ENCODE measurements around the gene CCHCR1.

CCHCR1 gene

DNA sequence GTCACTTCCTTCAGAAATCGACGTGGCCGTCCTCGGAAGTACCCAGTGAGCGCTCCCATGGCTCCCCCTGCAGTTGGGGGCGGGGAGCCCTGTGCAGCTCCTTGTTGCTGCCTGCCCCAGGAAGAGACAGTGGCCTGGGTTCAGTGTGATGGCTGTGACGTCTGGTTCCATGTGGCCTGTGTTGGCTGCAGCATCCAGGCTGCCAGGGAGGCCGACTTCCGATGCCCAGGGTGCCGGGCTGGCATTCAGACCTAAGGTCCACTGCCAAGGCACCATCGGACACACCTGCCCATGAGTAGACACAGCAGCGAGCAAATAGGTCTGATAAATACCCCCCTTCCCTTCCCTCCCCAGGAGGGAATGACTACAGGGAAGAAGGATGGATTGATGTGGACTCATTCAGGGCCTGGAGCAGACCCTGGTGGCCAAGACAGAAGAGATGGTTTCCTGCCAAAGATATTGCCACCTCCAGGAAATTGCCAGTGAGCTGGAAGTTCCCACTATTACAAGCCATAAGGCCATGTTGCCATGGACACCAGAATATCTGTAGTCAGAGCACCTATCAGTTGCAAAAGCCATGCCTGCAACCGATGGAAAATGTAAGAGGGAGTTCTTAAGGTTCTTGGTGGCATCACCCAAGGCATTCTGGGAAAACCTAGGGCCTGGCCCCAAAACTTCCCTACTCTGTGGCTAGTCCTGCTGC is 5.0 kb upstream of the CCHCR1 start:
- Mint-ChIP-seq H3K27me3 (no peaks in the 10 kb centered on the region), H3K27ac (peak overlapping the region; percentile 31), H3K4me3 (no peak overlapping the region), H3K36me3 (peaks cover 13 to 23% of the 10 kb centered on the region in 2 donors), H3K4me1 (peaks cover 25 to 51% of the 10 kb centered on the region in 2 donors), H3K9me3 (no peaks in the 10 kb centered on the region)
- no peak for DNase-seq
- ATAC-seq (replicated peaks), result no peak

- ATAC-seq (replicated peaks) (no peak), DNase-seq (no peak)
- Mint-ChIP-seq H3K4me1 (peaks cover 28 to 63% of the 10 kb centered on the region in 2 donors), H3K27ac (peak overlapping the region; percentile 10), H3K36me3 (peaks cover 13 to 23% of the 10 kb centered on the region in 2 donors), H3K9me3 (no peaks in the 10 kb centered on the region), H3K27me3 (no peaks in the 10 kb centered on the region), H3K4me3 (peak overlapping the region in 1 of 2 donors; percentile 29)
Measured at GRCh38 chr6:31161216-31162126, 3.9 kb upstream of the CCHCR1 start.

DNA sequence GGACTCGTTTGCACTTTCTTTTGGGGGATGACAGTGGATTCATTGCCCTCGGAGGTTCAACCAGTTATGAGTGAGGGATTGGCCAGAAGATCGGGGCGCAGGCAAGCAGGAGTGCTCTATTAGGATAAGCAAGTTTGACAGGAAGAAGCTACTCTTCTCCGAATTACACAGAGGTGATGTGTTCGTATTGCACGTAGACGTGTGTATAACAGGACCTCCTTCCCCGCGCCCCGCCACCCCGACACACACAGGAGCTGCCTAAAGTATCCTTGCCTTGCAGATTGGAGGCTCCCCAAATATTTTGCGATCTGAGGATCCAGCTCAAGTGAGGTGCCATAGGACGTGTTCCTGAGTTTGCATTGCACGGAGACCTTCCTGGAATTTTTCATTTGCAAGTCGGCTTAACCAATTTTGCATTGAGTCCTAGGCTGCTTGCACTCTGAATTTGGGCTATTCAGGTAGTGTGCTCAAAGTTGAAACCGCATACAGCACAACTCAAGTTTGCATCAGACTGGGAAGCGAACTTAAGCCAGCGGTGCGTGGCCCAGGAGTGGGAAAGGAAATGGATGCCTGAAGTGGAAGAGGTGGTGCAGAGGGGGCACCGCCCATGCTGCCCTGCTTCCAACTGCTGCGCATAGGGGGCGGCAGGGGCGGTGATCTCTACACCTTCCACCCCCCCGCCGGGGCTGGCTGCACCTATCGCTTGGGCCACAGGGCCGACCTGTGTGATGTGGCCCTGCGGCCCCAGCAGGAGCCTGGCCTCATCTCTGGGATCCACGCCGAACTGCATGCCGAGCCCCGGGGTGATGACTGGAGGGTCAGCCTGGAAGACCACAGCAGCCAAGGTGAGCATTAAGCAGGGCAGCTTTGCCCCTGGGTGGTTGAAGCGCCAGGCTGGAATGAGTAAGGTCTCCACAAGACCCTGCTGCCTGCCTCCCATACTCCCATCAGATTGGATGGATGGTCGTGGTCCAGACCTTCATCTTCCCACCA is 1.6 kb upstream of the CCHCR1 start:
- peak overlapping the region; percentile 95 to 96 for H3K4me3 Mint-ChIP-seq
- no peaks in the 10 kb centered on the region for H3K27me3 Mint-ChIP-seq
- DNase-seq (no peak), ATAC-seq (replicated peaks) (peak; percentile 1 to 7)
- peaks cover 23 to 48% of the 10 kb centered on the region in 2 donors for H3K4me1 Mint-ChIP-seq
- no peaks in the 10 kb centered on the region for H3K9me3 Mint-ChIP-seq
- peak overlapping the region; percentile 72 for H3K27ac Mint-ChIP-seq
- H3K36me3 Mint-ChIP-seq, result peaks cover 13 to 33% of the 10 kb centered on the region in 2 donors

- Mint-ChIP-seq H3K36me3 (peaks cover 13 to 30% of the 10 kb centered on the region in 2 donors), H3K4me1 (peaks cover 20 to 42% of the 10 kb centered on the region in 2 donors), H3K27ac (peak within 1 kb of the TSS; percentile 72), H3K4me3 (peak within 1 kb of the TSS; percentile 95 to 96), H3K9me3 (no peaks in the 10 kb centered on the region), H3K27me3 (no peaks in the 10 kb centered on the region)
- peak; percentile 99 for DNase-seq
- ATAC-seq (replicated peaks), result peak; percentile 94
Measured at GRCh38 chr6:31158140-31158862, 699 bp upstream of the CCHCR1 start, which contains the start of gene TCF19. TSS of gene TCF19 (plus strand) at chr6:31158589. CDS start at chr6:31159470, 881 bp downstream.

DNA sequence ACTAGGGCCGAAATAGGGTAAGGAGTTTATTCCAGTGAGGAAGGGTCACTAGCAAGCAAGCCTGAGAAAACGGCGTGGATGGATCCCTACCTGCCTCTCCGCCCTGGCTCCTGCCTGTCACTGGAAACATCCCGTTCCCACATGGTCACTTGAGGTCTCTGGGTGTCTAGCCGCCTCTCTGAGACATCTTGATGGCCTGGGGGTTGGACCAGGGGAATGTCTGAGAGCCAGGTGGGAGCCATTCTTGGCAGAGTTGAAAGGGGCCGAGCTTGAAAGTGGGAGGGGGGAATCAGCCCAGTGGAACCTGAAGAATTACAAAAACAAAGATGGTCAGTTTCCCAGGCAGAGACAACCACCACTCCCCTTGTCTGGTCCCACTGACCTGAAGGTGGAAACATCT is 961 bp downstream of the CCHCR1 start:
- Mint-ChIP-seq H3K4me3 (no peak overlapping the region), H3K4me1 (peaks cover 17 to 32% of the 10 kb centered on the region in 2 donors), H3K9me3 (no peaks in the 10 kb centered on the region), H3K27ac (no peak overlapping the region), H3K36me3 (peaks cover 15 to 24% of the 10 kb centered on the region in 2 donors), H3K27me3 (no peaks in the 10 kb centered on the region)
- no peak for DNase-seq
- no peak for ATAC-seq (replicated peaks)

DNA sequence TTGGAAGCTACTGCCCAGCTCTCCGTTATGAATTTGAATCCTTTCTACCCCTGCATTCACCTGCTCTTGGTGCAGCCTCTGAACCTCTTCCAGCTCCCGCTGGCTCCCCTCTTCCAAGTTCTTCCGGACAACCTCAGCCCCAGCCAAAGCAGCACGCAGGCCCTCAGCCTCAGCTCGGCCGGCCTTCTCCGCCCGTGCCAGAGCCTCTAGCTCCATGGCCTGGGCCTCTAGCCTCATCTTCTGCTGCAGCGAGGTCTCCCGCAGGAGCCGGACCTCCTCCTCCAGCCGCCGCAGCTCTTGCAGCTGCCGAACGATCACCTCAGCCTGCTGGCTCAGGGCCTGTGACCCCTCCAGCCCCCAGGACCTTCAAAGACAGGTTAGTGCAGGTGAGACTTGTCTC is 3.2 kb downstream of the CCHCR1 start:
- H3K9me3 Mint-ChIP-seq, result no peaks in the 10 kb centered on the region
- no peak overlapping the region for H3K4me3 Mint-ChIP-seq
- DNase-seq (no peak), ATAC-seq (replicated peaks) (no peak)
- H3K27me3 Mint-ChIP-seq, result no peaks in the 10 kb centered on the region
- peaks cover 15 to 30% of the 10 kb centered on the region in 2 donors for H3K4me1 Mint-ChIP-seq
- H3K27ac Mint-ChIP-seq, result no peak overlapping the region
- H3K36me3 Mint-ChIP-seq, result peaks cover 14 to 40% of the 10 kb centered on the region in 2 donors

DNA sequence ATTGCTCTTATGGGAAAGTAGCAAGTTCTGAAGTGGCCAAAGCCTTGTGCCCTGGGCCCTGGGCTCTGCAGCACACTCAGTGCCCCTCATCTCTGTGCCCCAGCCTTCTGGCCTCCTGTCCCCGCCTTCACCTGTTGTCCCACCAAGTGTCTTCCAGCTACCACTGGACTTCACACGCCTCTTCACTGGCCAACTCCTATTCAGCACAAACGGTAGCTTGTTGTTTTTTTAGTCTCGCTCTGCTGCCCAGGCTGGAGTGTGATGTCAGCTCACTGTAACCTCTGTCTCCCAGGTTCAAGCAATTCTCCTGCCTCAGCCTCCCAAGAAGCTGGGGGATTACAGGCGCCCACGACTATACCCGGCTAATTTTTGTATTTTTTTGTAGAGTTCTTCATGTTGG is 4.8 kb downstream of the CCHCR1 start:
- DNase-seq, result no peak
- H3K4me1 Mint-ChIP-seq, result peaks cover 12 to 21% of the 10 kb centered on the region in 2 donors
- peaks cover 14 to 45% of the 10 kb centered on the region in 2 donors for H3K36me3 Mint-ChIP-seq
- H3K9me3 Mint-ChIP-seq, result no peaks in the 10 kb centered on the region
- ATAC-seq (replicated peaks), result no peak
- H3K27me3 Mint-ChIP-seq, result no peaks in the 10 kb centered on the region
- no peak overlapping the region for H3K27ac Mint-ChIP-seq
- no peak overlapping the region for H3K4me3 Mint-ChIP-seq

DNA sequence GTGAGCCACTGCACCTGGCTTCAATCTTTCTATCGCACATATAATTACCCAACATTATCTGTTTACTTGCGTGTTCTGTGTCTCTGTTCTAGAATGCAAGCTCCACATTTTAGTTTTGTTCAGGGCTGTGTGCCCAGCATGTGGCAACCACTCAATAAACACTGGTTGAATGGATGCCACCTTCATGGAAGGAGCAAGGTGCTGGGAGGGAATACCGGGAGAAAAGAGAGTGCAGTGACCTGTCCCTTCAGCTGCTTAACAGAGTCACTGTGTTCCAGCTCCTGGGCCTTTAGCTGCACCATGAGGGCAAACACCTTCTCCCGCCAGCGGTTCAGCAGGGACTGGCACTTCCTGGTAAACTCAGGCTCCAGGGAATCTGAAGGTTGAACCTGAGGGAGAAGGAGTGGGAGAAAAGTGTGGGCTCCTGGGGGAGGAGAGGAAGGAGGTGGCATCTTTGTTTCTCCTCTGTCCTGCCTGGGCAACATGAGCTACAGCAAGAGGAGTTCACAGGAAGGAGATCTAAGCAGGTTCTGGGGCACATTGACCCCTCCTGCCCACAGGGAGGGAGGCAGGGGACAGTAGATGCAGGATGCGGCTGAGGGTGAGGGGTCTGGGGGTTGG is 7.7 kb downstream of the CCHCR1 start:
- H3K36me3 Mint-ChIP-seq, result peaks cover 26 to 59% of the 10 kb centered on the region in 2 donors
- H3K27me3 Mint-ChIP-seq, result no peaks in the 10 kb centered on the region
- H3K27ac Mint-ChIP-seq, result no peak overlapping the region
- no peaks in the 10 kb centered on the region for H3K9me3 Mint-ChIP-seq
- no peak for ATAC-seq (replicated peaks)
- DNase-seq, result no peak
- peaks cover 8 to 9% of the 10 kb centered on the region in 2 donors for H3K4me1 Mint-ChIP-seq
- no peak overlapping the region for H3K4me3 Mint-ChIP-seq

GRCh38 chr6:31145386-31145785 is 12.2 kb downstream of the CCHCR1 start:
- Mint-ChIP-seq H3K27ac (no peak overlapping the region), H3K36me3 (peaks cover 26 to 49% of the 10 kb centered on the region in 2 donors), H3K27me3 (no peaks in the 10 kb centered on the region), H3K4me1 (peaks cover 5 to 9% of the 10 kb centered on the region in 2 donors), H3K4me3 (no peak overlapping the region), H3K9me3 (no peaks in the 10 kb centered on the region)
- DNase-seq (no peak), ATAC-seq (replicated peaks) (no peak)

DNA sequence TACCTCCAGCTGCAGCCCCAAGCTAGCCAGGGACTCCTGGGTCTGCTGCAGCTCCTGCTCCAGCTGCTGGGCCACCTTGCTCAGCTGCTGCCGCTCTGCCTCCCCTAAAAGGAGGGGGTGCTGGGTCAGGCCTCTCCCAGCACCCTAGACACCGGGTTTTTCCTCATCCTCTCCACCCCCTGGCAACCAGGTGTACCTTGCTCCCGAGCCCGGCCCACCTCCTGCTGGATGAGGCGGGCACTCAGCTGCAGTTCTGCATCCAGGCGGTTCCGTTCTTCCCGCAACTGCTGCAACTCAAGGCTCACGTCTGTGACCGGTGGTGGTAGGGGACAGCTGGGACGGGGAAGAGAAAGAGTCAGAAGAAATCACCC is 12.6 kb downstream of the CCHCR1 start:
- Mint-ChIP-seq H3K4me3 (no peak overlapping the region), H3K4me1 (peaks cover 5 to 9% of the 10 kb centered on the region in 2 donors), H3K9me3 (no peaks in the 10 kb centered on the region), H3K27ac (no peak overlapping the region), H3K36me3 (peaks cover 26 to 45% of the 10 kb centered on the region in 2 donors), H3K27me3 (no peaks in the 10 kb centered on the region)
- DNase-seq, result no peak
- ATAC-seq (replicated peaks), result no peak

- H3K4me3 Mint-ChIP-seq, result no peak overlapping the region
- no peak for DNase-seq
- H3K9me3 Mint-ChIP-seq, result no peaks in the 10 kb centered on the region
- H3K27me3 Mint-ChIP-seq, result no peaks in the 10 kb centered on the region
- H3K27ac Mint-ChIP-seq, result no peak overlapping the region
- H3K36me3 Mint-ChIP-seq, result peaks cover 26 to 41% of the 10 kb centered on the region in 2 donors
- no peak for ATAC-seq (replicated peaks)
- peaks cover 5 to 9% of the 10 kb centered on the region in 2 donors for H3K4me1 Mint-ChIP-seq
Measured at GRCh38 chr6:31144296-31144969, 13.2 kb downstream of the CCHCR1 start.

- DNase-seq, result no peak
- Mint-ChIP-seq H3K36me3 (peaks cover 21 to 36% of the 10 kb centered on the region in 2 donors), H3K9me3 (no peaks in the 10 kb centered on the region), H3K27me3 (no peaks in the 10 kb centered on the region), H3K27ac (no peak overlapping the region), H3K4me3 (no peak overlapping the region), H3K4me1 (peaks cover 3 to 6% of the 10 kb centered on the region in 2 donors)
- no peak for ATAC-seq (replicated peaks)
Measured at GRCh38 chr6:31143148-31143547, 14.5 kb downstream of the CCHCR1 start.
